Lung (tissue), 12 donors: Measurements from ENCODE around the gene HCLS1. TPM values are rescaled to one million over a fixed set of nuclear protein-coding genes. Genes with fewer than 3 reads are reported as not detected.
A peak's percentile ranks its signal among the peaks of the same experiment; 100 is the strongest.

ENCODE experiments used
- ATAC-seq: fragments of 200-7000 bp; cut with Tn5 transposase; one replicate; pipeline ENCODE4 v1.9.1; 2020; ENCODE audit warnings: moderate number of reproducible peaks; ENCODE audit not compliant: insufficient read depth, low FRiP score
- DNase-seq, 3 donors: peaks; one replicate each; pipeline ENCODE4 v3.0.0-alpha.2; 2013 to 2017
- H3K27ac ChIP-seq, 2 donors: one replicate each; pipeline ENCODE4 v1.5.1; 2013; ENCODE audit warnings: mild to moderate bottlenecking in 2 of 2, moderate library complexity in 2 of 2, control low read depth in 1 of 2, inconsistent platforms in 1 of 2, low read depth in 1 of 2, low read length in 1 of 2
- H3K27me3 ChIP-seq, 3 donors: one replicate each; pipeline ENCODE4 v1.5.1; 2013; ENCODE audit warnings: low read length in 2 of 3; ENCODE audit not compliant: control insufficient read depth in 3 of 3, insufficient read depth in 3 of 3
- H3K36me3 ChIP-seq, 4 donors: one replicate each; pipeline ENCODE4 v1.5.1; 2013; ENCODE audit warnings: low read length in 4 of 4, mild to moderate bottlenecking in 1 of 4, moderate library complexity in 1 of 4; ENCODE audit not compliant: control insufficient read depth in 4 of 4, insufficient read depth in 4 of 4
- H3K4me1 ChIP-seq, 5 donors: one replicate each; pipeline ENCODE4 v1.5.1; 2013; ENCODE audit warnings: low read length in 5 of 5, mild to moderate bottlenecking in 2 of 5, moderate library complexity in 1 of 5; ENCODE audit not compliant: control insufficient read depth in 5 of 5, insufficient read depth in 5 of 5
- H3K4me3 ChIP-seq: one replicate; pipeline ENCODE4 v1.5.1; 2013; ENCODE audit warnings: mild to moderate bottlenecking, control low read depth, moderate library complexity
- H3K9ac ChIP-seq, 2 donors: one replicate each; pipeline ENCODE4 v1.5.1; 2013; ENCODE audit warnings: low read length in 2 of 2, control low read depth in 1 of 2; ENCODE audit not compliant: insufficient read depth in 1 of 2
- H3K9me3 ChIP-seq, 4 donors: one replicate each; pipeline ENCODE4 v1.5.1; 2013; ENCODE audit warnings: low read length in 3 of 4, mild to moderate bottlenecking in 1 of 4, moderate library complexity in 1 of 4; ENCODE audit not compliant: control insufficient read depth in 4 of 4, insufficient read depth in 3 of 4
- WGBS, 2 donors: extraction: QIAGEN DNeasy Blood & Tissue Kit; methylation state at CpG; one replicate each; pipeline ENCODE4 v1.1.7; 2013; 5-methylcytosine and 5-hydroxymethylcytosine counted together
- polyA plus RNA-seq, 2 donors: library from polyadenylated mRNA; stranded (reverse); fragments of 200-250 nt; gene quantifications; one replicate each; pipeline ENCODE4 v1.2.1, GENCODE V29; 2013
- total RNA-seq, 2 donors: library from RNA; depleted of rRNA in 1 of 2; stranded (reverse); fragments of >200 nt in 1 of 2; gene quantifications; one replicate each; pipeline ENCODE4 v1.2.1, GENCODE V29; 2014 to 2021
- TF ChIP-seq, protein P1 (sequence below): IDR thresholded peaks from 2 replicates; pipeline ENCODE4 v1.5.1; 2012; ENCODE audit warnings: mild to moderate bottlenecking; ENCODE audit errors: control extremely low read depth, extremely low read depth
- donor health status: control.
- donor health status: control.
- donor health status: Bipolar disorder and iron deficiency.
- donor health status: healthy.
- donor health status: DM: yes; HTN: yes; CAD: no.

Gene HCLS1
- total and polyA plus RNA-seq, 4 donors: 23.9 to 240 (median 69.3) TPM

DNA sequence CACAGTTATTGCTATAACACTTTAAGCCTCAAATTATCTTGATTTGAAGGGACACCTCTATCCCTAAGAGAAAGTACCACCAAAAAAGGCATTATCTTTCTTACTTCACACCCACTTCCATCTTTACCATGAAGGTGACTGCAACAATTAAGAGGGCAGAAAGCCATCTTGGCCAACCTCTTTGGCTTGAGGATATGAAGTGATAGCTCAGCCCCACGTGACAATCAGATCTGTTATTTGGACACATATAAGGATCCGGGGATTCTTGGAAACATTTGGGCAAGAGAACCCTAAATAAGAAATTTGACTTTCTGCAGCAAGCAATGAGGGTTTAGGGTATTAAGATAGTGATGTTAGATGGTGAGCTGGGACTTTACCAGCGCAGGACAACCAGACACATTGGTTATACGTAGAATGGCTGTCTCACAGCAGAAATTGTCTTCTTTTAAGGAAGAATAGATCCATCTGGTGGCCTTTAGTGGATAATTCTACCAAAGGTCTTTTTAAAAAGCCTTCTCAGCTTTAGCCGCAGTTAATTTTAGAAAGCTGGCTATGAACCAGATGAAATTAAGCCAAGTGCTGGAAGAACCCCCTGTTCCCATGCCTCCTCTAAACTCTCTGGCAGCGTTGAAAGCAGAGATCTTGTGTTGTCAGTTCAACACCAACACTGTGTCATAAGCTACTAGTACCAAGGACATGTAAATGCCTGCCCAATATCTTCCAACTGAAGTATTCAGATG, 12.3 kb downstream of the HCLS1 start:
- Histone ChIP-seq H3K36me3 (peaks cover 0 to 6% (median 0%) of the 10 kb centered on the region in 4 donors), H3K9me3 (peaks cover 0 to 2% (median 0%) of the 10 kb centered on the region in 4 donors), H3K9ac (no peak overlapping the region), H3K4me3 (no peak overlapping the region), H3K27ac (peak overlapping the region in 1 of 2 donors; percentile 80), H3K4me1 (peaks cover 0 to 9% (median 0%) of the 10 kb centered on the region in 5 donors), H3K27me3 (no peaks in the 10 kb centered on the region)
- ATAC-seq (no peak), DNase-seq (peak; percentile 33 to 88 (median 80))
- WGBS, 2 donors: 76 to 85% methylated on average over 6 of the region's 6 CpGs
- TF ChIP-seq, protein P1, sequence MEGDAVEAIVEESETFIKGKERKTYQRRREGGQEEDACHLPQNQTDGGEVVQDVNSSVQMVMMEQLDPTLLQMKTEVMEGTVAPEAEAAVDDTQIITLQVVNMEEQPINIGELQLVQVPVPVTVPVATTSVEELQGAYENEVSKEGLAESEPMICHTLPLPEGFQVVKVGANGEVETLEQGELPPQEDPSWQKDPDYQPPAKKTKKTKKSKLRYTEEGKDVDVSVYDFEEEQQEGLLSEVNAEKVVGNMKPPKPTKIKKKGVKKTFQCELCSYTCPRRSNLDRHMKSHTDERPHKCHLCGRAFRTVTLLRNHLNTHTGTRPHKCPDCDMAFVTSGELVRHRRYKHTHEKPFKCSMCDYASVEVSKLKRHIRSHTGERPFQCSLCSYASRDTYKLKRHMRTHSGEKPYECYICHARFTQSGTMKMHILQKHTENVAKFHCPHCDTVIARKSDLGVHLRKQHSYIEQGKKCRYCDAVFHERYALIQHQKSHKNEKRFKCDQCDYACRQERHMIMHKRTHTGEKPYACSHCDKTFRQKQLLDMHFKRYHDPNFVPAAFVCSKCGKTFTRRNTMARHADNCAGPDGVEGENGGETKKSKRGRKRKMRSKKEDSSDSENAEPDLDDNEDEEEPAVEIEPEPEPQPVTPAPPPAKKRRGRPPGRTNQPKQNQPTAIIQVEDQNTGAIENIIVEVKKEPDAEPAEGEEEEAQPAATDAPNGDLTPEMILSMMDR: no peak

DNA sequence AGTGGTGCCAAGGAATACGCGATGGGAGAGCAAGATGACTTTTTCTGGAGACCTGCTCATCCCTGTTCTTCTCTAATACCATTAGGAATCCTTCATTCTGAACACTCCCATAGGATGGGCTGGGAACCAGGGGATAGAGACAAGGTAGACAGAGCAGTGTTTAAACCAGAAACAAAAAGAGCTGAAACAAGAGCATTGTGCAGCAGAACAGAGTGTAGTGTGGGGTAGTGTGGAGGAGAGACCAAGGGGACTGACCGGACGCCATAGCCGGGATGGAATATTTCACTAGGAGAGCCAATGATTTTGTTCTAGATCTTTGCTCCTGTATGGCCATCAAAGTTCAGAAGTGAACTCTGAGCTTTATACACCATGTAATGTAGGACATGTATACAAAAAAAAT, 15.6 kb downstream of the HCLS1 start:
- Histone ChIP-seq H3K27me3 (no peaks in the 10 kb centered on the region), H3K27ac (no peak overlapping the region), H3K36me3 (peaks cover 0 to 6% (median 0%) of the 10 kb centered on the region in 4 donors), H3K4me1 (peaks cover 0 to 9% (median 0%) of the 10 kb centered on the region in 5 donors), H3K4me3 (no peak overlapping the region), H3K9ac (no peak overlapping the region), H3K9me3 (no peaks in the 10 kb centered on the region)
- WGBS, 2 donors: 94 to 97% methylated on average over 5 of the region's 5 CpGs
- TF ChIP-seq, protein P1: no peak
- ATAC-seq (no peak), DNase-seq (no peak)

DNA sequence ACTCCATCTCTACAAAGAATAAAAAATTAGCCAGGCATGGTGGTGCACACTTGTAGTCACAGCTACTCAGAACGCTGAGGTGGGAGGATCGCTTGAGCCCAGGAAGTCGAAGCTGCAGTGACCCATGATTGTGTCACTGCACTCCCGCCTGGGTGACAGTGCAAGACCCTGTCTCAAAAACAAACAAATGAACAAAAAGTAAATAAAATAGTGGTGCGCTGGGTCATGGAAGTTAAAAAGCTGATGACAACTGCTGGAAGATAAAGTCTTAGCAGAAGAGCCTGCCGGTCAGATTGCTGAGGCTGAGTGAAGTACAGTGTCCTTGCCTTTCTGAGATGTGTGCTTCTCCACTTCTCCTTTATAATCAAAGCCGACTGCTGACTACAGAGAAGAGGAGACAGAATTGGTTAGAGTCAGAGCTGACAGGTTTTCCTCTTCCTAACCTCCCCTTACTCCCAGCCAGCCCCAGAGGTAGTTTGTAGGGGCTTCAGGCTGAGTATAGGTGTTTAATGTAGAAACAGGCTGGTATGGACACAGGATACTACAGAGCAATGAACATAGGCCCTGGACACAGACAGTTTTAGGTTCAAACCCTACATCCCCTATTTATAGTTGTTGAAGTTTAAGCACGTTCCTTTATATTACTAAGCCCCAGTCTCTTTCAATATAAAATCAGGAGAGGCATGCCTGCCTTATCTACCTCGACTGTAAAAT, 17.9 kb downstream of the HCLS1 start:
- DNase-seq (no peak), ATAC-seq (no peak)
- WGBS, 2 donors: 81 to 82% methylated on average over 9 of the region's 9 CpGs

More for the DNA sequence above, 17.9 kb downstream of the HCLS1 start:
- TF ChIP-seq, protein P1: no peak
- Histone ChIP-seq H3K4me1 (no peaks in the 10 kb centered on the region), H3K9ac (no peak overlapping the region), H3K36me3 (peaks cover 0 to 6% (median 0%) of the 10 kb centered on the region in 4 donors), H3K27me3 (no peaks in the 10 kb centered on the region), H3K4me3 (no peak overlapping the region), H3K9me3 (no peaks in the 10 kb centered on the region), H3K27ac (no peak overlapping the region)
